Measurements from ENCODE around the gene TTYH1.
"Not testable (repeated sequence)": the region's sequence is repeated elsewhere in the genome, so short reads cannot be mapped to it uniquely, and the experiment has no call there.

Gene TTYH1

GRCh38 chr19:54436628-54437252 is 21.5 kb downstream of the TTYH1 start:
- no peak for TF ChIP-seq CTCF (IDR thresholded peaks at IDR 0.05; ENCODE audit: low read depth, low read length)
- H3K4me3 ChIP-seq (ENCODE audit: low read depth, low read length) = no peak overlapping the region

GRCh38 chr19:54439174-54439851 is 24.0 kb downstream of the TTYH1 start:
- peak; percentile 21; the same call in 1 of the 2 replicates for TF ChIP-seq CTCF (IDR thresholded peaks at IDR 0.05; ENCODE audit: low read depth, low read length)
- H3K4me3 ChIP-seq (ENCODE audit: low read depth, low read length) = no peak overlapping the region

GRCh38 chr19:54440641-54441040 is 25.4 kb downstream of the TTYH1 start:
- H3K4me3 ChIP-seq (ENCODE audit: low read depth, low read length) = no peak overlapping the region
- TF ChIP-seq CTCF (IDR thresholded peaks at IDR 0.05; ENCODE audit: low read depth, low read length) = no peak

- H3K4me3 ChIP-seq (ENCODE audit: low read depth, low read length) = no peak overlapping the region
- no peak for TF ChIP-seq CTCF (IDR thresholded peaks at IDR 0.05; ENCODE audit: low read depth, low read length)
These were observed 29.5 kb downstream of the TTYH1 start for GRCh38 chr19:54444737-54445136.

- not testable (repeated sequence) for H3K4me3 ChIP-seq (ENCODE audit: low read depth, low read length)
These were observed 31.1 kb downstream of the TTYH1 start for GRCh38 chr19:54446349-54446748.

- H3K4me3 ChIP-seq (ENCODE audit: low read depth, low read length) = peak overlapping the region; percentile 96
- TF ChIP-seq CTCF (IDR thresholded peaks at IDR 0.05; ENCODE audit: low read depth, low read length) = no peak
These were observed 32.9 kb downstream of the TTYH1 start for GRCh38 chr19:54448040-54448773.

- peak within 1 kb of the TSS; percentile 96 for H3K4me3 ChIP-seq (ENCODE audit: low read depth, low read length)
- TF ChIP-seq CTCF (IDR thresholded peaks at IDR 0.05; ENCODE audit: low read depth, low read length) = no peak
These were observed 33.8 kb downstream of the TTYH1 start, which contains the start of gene LENG8 for GRCh38 chr19:54448774-54449700. Gene LENG8, plus strand, starts transcription at chr19:54449199. Its CDS starts 2,146 bp downstream, at chr19:54451345.

Measured in WI38 (cell line).